ENCODE measurements around the gene MARCHF5. TPM values are rescaled to one million over a fixed set of nuclear protein-coding genes. Genes with fewer than 3 reads are reported as not detected.
A peak's percentile ranks its signal among the peaks of the same experiment; 100 is the strongest.

Gene MARCHF5
- total and polyA plus RNA-seq, 10 donors, result 6.9 to 39.1 (median 18.5) TPM

DNA sequence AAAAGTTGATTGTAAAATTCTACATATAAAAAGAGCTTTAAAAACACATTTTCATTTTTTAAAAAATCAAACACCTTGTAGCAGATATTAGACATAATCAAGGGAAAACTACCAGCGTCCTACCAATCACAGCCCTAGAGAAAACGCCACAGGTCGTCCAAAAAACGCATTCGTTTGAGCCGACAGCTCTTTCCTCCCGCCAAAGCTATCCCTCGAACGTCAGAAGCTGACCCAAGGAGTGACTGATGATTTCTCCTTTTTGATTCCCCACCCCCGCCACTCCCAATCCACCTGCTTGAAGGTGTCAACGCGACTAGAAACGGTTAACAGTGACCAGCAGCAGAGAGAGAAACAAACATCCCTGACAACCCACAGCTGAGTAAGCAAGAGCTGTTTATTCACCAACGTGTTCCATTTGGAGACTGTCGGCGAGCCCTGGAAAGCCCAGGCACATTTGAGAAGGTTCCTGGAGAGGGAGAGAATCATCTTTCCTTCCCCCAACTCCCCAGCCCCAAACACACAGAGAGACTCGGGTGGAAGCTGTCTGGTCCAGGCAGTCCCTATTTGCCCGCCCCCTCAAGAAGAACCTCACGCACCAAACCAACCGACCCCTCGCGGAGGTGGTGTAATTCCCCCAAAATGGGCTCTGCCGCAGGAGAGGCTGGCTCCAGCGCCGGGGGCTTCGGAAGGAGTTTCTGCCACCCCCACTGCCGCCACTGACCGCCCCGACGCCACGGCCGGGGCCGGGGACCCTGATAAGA is 711 bp upstream of the MARCHF5 start:
- intact Hi-C loops (cut with DNase I; ENCODE audit: low total_unique reads), result loop anchor here (5.0 to 10.0 kb wide), 2 partner anchors 55 to 203 kb away; no protein-coding TSS in a partner anchor
- Histone ChIP-seq H3K9me3 (no peaks in the 10 kb centered on the region), H3K27ac (peak overlapping the region; percentile 92 to 97 (median 95)), H3K4me3 (peak overlapping the region; percentile 73 to 95 (median 81)), H3K4me1 (peaks cover 4 to 58% (median 26%) of the 10 kb centered on the region in 6 donors), H3K36me3 (peaks cover 0 to 20% (median 3%) of the 10 kb centered on the region in 6 donors), H3K27me3 (replicated peaks in 1 of 7) (no peaks in the 10 kb centered on the region)
- DNase-seq, result no peak
- WGBS, 5 donors, result 1 to 2% (median 1%) methylated on average over 25 to 33 of the region's 33 CpGs
- TF ChIP-seq, protein P1, sequence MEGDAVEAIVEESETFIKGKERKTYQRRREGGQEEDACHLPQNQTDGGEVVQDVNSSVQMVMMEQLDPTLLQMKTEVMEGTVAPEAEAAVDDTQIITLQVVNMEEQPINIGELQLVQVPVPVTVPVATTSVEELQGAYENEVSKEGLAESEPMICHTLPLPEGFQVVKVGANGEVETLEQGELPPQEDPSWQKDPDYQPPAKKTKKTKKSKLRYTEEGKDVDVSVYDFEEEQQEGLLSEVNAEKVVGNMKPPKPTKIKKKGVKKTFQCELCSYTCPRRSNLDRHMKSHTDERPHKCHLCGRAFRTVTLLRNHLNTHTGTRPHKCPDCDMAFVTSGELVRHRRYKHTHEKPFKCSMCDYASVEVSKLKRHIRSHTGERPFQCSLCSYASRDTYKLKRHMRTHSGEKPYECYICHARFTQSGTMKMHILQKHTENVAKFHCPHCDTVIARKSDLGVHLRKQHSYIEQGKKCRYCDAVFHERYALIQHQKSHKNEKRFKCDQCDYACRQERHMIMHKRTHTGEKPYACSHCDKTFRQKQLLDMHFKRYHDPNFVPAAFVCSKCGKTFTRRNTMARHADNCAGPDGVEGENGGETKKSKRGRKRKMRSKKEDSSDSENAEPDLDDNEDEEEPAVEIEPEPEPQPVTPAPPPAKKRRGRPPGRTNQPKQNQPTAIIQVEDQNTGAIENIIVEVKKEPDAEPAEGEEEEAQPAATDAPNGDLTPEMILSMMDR (IDR thresholded peaks at IDR 0.05 in 8 of 11, conservative IDR thresholded peaks at IDR 0.05 in 3 of 11), result no peak
- TF ChIP-seq POLR2A (IDR thresholded peaks at IDR 0.05) (no peak), POLR2AphosphoS5 (IDR thresholded peaks at IDR 0.05) (no peak)

DNA sequence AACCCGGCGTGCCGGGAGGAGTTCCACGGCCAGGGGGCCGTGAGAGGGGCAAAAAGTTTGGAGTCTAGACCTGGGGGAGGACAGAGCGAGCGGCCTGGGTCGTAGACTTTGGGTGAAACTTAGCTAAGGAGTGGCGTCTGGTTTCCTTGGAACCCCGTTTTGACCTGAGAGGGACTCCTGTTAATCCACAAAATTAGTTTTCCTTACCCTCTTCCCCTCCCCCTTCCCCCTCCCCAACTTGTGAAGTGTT is 574 bp downstream of the MARCHF5 start:
- peaks cover 0 to 20% (median 3%) of the 10 kb centered on the region in 6 donors for H3K36me3 ChIP-seq
- H3K27me3 ChIP-seq (replicated peaks in 1 of 7), result no peaks in the 10 kb centered on the region
- peak overlapping the region; percentile 92 to 97 (median 95) for H3K27ac ChIP-seq
- TF ChIP-seq POLR2A (IDR thresholded peaks at IDR 0.05) (no peak), POLR2AphosphoS5 (IDR thresholded peaks at IDR 0.05) (no peak)
- TF ChIP-seq, protein P1 (IDR thresholded peaks at IDR 0.05 in 8 of 11, conservative IDR thresholded peaks at IDR 0.05 in 3 of 11), result no peak
- whole genome bisulfite sequencing, 5 donors, result 0 to 1% (median 1%) methylated on average over 3 to 10 of the region's 10 CpGs
- H3K4me3 ChIP-seq, result peak overlapping the region; percentile 73 to 95 (median 81)
- no peak for DNase-seq
- H3K4me1 ChIP-seq, result peaks cover 4 to 63% (median 32%) of the 10 kb centered on the region in 6 donors
- H3K9me3 ChIP-seq, result no peaks in the 10 kb centered on the region
- intact Hi-C loops (cut with DNase I; ENCODE audit: low total_unique reads), result loop anchor here (5.0 to 10.0 kb wide), 2 partner anchors 57 to 204 kb away; no protein-coding TSS in a partner anchor

DNA sequence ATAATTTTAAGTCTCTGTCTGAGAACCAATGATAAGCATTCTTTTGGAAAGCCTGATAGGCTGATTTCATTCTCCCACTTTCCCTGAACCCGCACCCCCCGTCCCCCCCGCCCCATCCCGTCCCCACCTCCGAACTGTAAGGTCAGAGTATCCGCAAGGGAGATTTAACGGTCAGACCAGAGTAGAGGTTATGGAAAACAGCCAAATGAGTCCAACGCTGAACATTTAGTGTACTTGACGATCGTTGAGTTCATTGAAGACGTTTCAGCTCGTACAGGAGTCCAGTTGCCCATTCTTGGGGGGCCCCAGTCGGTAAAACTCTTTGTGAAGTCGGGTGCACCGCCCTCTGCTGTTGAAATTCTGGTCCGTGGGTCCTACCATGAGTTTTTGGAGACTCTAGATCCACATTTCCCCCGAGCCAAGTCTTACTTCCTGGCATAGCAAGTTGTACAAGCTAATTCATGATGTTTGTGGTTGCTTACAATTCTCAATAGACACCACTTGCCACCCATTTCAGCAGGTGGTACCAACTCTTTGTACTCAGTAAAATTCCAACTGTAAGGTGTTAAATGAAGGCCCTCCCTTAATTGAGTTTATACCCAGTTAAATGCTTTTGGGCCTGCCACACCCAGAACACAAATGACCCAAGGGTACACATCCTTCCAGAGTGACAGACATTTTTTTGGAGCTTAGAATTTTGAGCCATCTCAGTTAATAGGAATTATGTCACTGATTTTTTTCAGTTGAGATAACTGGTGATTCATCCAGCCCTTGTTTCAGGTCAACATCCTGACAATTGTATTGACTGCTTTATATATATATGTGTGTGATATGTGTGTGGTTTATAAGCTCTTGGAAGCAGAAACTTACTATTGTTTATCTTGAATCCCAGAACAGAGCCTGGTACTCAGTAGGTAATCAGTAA is 1.2 kb downstream of the MARCHF5 start:
- peak; percentile 83 for DNase-seq
- Histone ChIP-seq H3K36me3 (peaks cover 0 to 21% (median 3%) of the 10 kb centered on the region in 6 donors), H3K4me1 (peaks cover 4 to 66% (median 34%) of the 10 kb centered on the region in 6 donors), H3K9me3 (no peaks in the 10 kb centered on the region), H3K4me3 (peak overlapping the region; percentile 73 to 95 (median 81)), H3K27me3 (replicated peaks in 1 of 7) (no peaks in the 10 kb centered on the region), H3K27ac (peak overlapping the region in 7 of 8 donors; percentile 94 to 97 (median 95))
- 0 to 1% (median 1%) methylated on average over 17 of the region's 17 CpGs for WGBS, 5 donors
- intact Hi-C loops (cut with DNase I; ENCODE audit: low total_unique reads), result loop anchor here (5.0 to 10.0 kb wide), 2 partner anchors 57 to 205 kb away; no protein-coding TSS in a partner anchor
- TF ChIP-seq, protein P1 (IDR thresholded peaks at IDR 0.05 in 8 of 11, conservative IDR thresholded peaks at IDR 0.05 in 3 of 11), result peak in 10 of 11 experiments; percentile 16 to 66 (median 52)
- TF ChIP-seq POLR2A (IDR thresholded peaks at IDR 0.05), result no peak

Measured in spleen (tissue), 11 donors.